HEK293T (cell line): Measurements from ENCODE around the gene CDC40.

Experiments
- CTCF ChIA-PET: fragments of 350-600 bp; formaldehyde crosslinking; extraction: SDS; loops from one replicate; lab custom pipeline; 2021; ENCODE audit warnings: antibody characterized with exemption, inconsistent platforms; lab: Yijun Ruan, JAX
- POLR2A ChIA-PET: fragments of 350-600 bp; formaldehyde crosslinking; extraction: SDS; loops from one replicate; lab custom pipeline; 2020; ENCODE audit warnings: antibody characterized with exemption, inconsistent platforms; lab: Yijun Ruan, JAX
- DNase-seq: peaks from one replicate; pipeline ENCODE4 v3.0.0; 2012; ENCODE audit warnings: mixed read lengths; ENCODE audit errors: extremely low spot score
- ARNT ChIP-seq: fragments of 450-650 bp; IDR thresholded peaks from 2 replicates; pipeline ENCODE4 v1.6.1; 2017; ENCODE audit warnings: mild to moderate bottlenecking
- BHLHE40 ChIP-seq: fragments of 450-650 bp; IDR thresholded peaks from 2 replicates; pipeline ENCODE4 v1.6.1; 2016; ENCODE audit warnings: mild to moderate bottlenecking, moderate library complexity, borderline replicate concordance
- CTBP1 ChIP-seq: fragments of 450-650 bp; IDR thresholded peaks from 2 replicates; pipeline ENCODE4 v1.6.1; 2016; ENCODE audit warnings: borderline replicate concordance
- ELF4 ChIP-seq: fragments of 450-650 bp; IDR thresholded peaks from 2 replicates; pipeline ENCODE4 v1.6.1; 2017; ENCODE audit warnings: antibody characterized with exemption
- FOXA1 ChIP-seq: fragments of 450-650 bp; IDR thresholded peaks from 2 replicates; pipeline ENCODE4 v1.6.1; 2016; ENCODE audit warnings: mild to moderate bottlenecking
- FOXK2 ChIP-seq: fragments of 450-650 bp; IDR thresholded peaks from 2 replicates; pipeline ENCODE4 v1.6.1; 2016; ENCODE audit warnings: mild to moderate bottlenecking
- FOXM1 ChIP-seq: fragments of 450-650 bp; IDR thresholded peaks from 2 replicates; pipeline ENCODE4 v1.6.1; 2017; ENCODE audit warnings: mild to moderate bottlenecking, borderline replicate concordance
- HDGF ChIP-seq: fragments of 450-650 bp; IDR thresholded peaks from 2 replicates; pipeline ENCODE4 v1.6.1; 2017; ENCODE audit warnings: antibody characterized with exemption, borderline replicate concordance
- L3MBTL2 ChIP-seq: fragments of 450-650 bp; conservative IDR thresholded peaks from 2 replicates; pipeline ENCODE4 v1.6.1; 2016; ENCODE audit warnings: mild to moderate bottlenecking
- LEF1 ChIP-seq: fragments of 450-650 bp; IDR thresholded peaks from 2 replicates; pipeline ENCODE4 v1.6.1; 2017; ENCODE audit warnings: mild to moderate bottlenecking, borderline replicate concordance
- NFRKB ChIP-seq: fragments of 450-650 bp; IDR thresholded peaks from 2 replicates; pipeline ENCODE4 v1.6.1; 2016; ENCODE audit warnings: mild to moderate bottlenecking, moderate library complexity
- SP1 ChIP-seq: fragments of 450-650 bp; IDR thresholded peaks from 2 replicates; pipeline ENCODE4 v1.6.1; 2017
- SUZ12 ChIP-seq: fragments of 450-650 bp; IDR thresholded peaks from 2 replicates; pipeline ENCODE4 v1.6.1; 2016; ENCODE audit warnings: mild to moderate bottlenecking
- TARDBP ChIP-seq: fragments of 450-650 bp; IDR thresholded peaks from 2 replicates; pipeline ENCODE4 v1.6.1; 2016
- ZNF384 ChIP-seq: fragments of 450-650 bp; IDR thresholded peaks from 2 replicates; pipeline ENCODE4 v1.6.1; 2016
- TF ChIP-seq, protein P1 (sequence below): fragments of 450-650 bp; IDR thresholded peaks from 2 replicates; pipeline ENCODE4 v1.6.1; 2016

The CDC40 gene

DNA sequence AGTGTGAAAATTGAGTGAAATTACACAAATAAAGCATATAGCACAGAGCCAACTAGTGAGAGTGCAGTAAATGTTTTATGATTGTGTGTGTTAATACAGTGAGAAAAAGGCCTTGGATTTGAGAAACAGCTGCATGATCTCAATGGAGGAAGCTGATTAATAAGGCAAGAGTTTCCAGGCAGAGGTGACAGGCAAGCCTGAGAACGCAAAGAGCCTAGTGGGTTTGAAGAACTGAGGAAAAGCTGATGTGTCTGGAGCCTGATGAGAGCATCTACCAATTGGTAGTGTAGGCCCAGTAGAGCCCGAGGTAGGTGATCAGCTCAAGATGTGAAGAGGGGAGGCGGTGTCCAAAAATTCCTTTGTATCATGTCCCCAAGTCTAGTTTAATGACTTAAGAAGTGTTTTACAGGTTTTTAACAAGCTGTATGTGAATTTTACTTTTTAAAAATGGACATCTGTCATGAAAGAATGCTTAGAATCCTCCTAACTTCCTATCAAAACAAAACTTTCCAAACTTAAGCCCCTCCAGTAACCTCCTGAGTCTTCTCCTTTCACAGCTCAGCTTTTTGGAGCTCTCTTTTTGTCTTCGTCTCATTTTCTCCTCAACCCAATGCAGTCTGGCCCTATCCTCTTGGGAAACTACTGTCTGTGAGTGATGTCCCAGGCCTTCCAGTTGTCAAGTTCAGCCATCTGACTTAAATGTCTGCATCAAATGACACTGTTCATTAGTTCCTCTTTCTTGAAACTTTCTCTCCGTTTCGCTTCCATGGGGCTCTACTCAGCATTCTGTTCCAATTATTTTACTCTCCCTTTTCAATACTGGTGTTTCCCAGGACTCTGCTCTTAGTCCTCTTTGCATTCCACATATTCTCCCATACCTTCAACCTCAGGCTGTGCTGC is 1.2 kb downstream of the CDC40 start:
- POLR2A ChIA-PET: interaction anchor here (0.6 kb wide), 1 partner anchor 1031 kb away, joined by 4 read pairs; no protein-coding TSS in a partner anchor
- TF ChIP-seq FOXM1 (no peak), BHLHE40 (no peak), HDGF (no peak), ZNF384 (no peak), CTBP1 (no peak)
- DNase-seq: no peak
- CTCF ChIA-PET: no interaction called here

DNA sequence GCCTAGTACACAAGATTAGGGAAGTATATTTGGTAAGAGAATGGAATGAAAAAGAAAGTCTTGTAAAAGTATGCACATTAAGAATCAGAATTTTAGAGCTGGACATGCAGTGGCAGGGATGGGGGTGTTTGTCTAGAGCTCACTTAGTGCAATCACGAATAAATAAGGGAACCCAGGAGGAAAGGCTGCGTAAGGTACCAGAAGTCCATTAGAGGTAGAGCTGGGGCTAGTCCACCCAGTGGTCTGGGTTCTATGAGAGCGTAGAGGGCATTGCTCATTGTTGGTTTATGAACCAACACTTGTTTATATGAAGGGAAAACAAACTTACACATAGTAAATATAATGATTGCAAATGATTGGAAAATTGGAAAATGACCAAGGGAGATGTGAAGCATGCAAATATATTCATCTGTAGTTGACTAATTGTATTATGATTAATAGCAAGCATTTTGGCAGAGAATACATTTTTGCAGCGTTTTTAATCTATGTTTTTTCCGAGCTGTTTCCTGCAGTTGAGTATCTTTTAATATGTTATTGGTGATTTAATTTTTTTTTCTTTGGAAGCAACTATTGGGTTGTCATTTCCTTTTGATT is 3.2 kb downstream of the CDC40 start:
- ChIA-PET POLR2A (no interaction called here), CTCF (no interaction called here)
- TF ChIP-seq FOXK2: no peak
- TF ChIP-seq, protein P1, sequence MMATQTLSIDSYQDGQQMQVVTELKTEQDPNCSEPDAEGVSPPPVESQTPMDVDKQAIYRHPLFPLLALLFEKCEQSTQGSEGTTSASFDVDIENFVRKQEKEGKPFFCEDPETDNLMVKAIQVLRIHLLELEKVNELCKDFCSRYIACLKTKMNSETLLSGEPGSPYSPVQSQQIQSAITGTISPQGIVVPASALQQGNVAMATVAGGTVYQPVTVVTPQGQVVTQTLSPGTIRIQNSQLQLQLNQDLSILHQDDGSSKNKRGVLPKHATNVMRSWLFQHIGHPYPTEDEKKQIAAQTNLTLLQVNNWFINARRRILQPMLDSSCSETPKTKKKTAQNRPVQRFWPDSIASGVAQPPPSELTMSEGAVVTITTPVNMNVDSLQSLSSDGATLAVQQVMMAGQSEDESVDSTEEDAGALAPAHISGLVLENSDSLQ: no peak
- TF ChIP-seq HDGF: no peak
- no peak for TF ChIP-seq CTBP1
- TF ChIP-seq BHLHE40: no peak
- no peak for TF ChIP-seq ELF4
- TF ChIP-seq TARDBP: no peak
- no peak for DNase-seq

GRCh38 chr6:110185879-110186278 is 5.7 kb downstream of the CDC40 start:
- no peak for DNase-seq
- TF ChIP-seq L3MBTL2 (no peak), TARDBP (no peak), FOXA1 (no peak), NFRKB (no peak), CTBP1 (no peak), FOXM1 (no peak), BHLHE40 (no peak), ZNF384 (no peak)
- TF ChIP-seq, protein P1: no peak
- ChIA-PET POLR2A (no interaction called here), CTCF (no interaction called here)

GRCh38 chr6:110188791-110189190 is 8.6 kb downstream of the CDC40 start:
- ChIA-PET POLR2A (interaction anchor here (1.9 kb wide), 1 partner anchor 9 kb away, joined by 7 read pairs; the partner anchor contains the start of genes CDC40 and WASF1), CTCF (interaction anchor here (0.5 kb wide), 1 partner anchor 275 kb away, joined by 4 read pairs; no protein-coding TSS in a partner anchor)
- TF ChIP-seq L3MBTL2 (no peak), BHLHE40 (no peak), NFRKB (no peak), TARDBP (no peak), HDGF (no peak), SP1 (no peak), FOXK2 (no peak), ARNT (no peak), FOXA1 (no peak), FOXM1 (no peak), SUZ12 (no peak), LEF1 (no peak), ZNF384 (no peak), ELF4 (no peak), CTBP1 (no peak)
- TF ChIP-seq, protein P1: no peak
- DNase-seq: no peak

GRCh38 chr6:110190726-110191125 is 10.5 kb downstream of the CDC40 start:
- ChIA-PET POLR2A (no interaction called here), CTCF (interaction anchor here (0.6 kb wide), 1 partner anchor 20 kb away, joined by 3 read pairs; no protein-coding TSS in a partner anchor)
- DNase-seq: no peak
- TF ChIP-seq FOXK2 (no peak), L3MBTL2 (no peak), SUZ12 (no peak), FOXA1 (no peak), FOXM1 (no peak), ELF4 (no peak), NFRKB (no peak), ARNT (no peak), SP1 (no peak), TARDBP (no peak), CTBP1 (no peak), ZNF384 (no peak), LEF1 (no peak), BHLHE40 (no peak), HDGF (no peak)
- TF ChIP-seq, protein P1: no peak
